GF-D8 (cell line): ENCODE results near the gene RC3H2.
"Not testable (repeated sequence)": the region's sequence is repeated elsewhere in the genome, so short reads cannot be mapped to it uniquely, and the experiment has no call there.

Experiments
- DNase-seq: peaks from one replicate; lab custom pipeline; 2025; lab: John Stamatoyannopoulos, UW

RC3H2 gene

DNA sequence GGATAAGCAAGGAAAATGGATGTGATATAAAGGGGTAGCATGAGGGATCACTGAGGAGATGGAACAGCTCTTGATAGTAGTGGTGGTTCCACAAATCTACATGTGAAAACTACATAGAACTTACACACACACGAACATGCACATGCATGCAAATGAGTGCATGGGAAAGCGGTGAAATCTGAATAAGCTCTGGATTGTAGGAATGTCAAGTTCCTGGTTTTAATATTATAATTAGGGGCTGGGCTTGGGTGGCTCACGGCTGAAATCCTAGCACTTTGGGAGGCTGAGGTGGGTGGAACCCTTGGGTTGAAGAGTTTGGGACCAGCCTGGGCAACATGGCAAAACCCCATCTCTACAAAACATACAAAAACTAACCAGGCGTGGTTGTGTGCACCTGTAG, 63.7 kb downstream of the RC3H2 start:
- no peak for DNase-seq

DNA sequence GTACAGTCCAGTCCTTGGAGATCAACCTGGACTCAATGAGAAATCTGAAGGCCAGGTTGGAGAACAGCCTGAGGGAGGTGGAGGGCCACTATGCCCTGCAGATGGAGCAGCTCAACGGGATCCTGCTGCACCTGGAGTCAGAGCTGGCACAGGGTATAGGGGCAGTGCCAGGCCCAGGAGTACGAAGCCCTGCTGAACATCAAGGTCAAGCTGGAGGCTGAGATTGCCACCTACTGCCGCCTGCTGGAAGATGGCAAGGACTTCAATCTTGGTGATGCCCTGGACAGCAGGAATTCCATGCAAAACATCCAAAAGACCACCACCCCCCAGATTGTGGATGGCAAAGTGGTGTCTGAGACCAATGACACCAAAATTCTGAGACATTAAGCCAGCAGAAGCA, 66.7 kb downstream of the RC3H2 start:
- not testable (repeated sequence) for DNase-seq

DNA sequence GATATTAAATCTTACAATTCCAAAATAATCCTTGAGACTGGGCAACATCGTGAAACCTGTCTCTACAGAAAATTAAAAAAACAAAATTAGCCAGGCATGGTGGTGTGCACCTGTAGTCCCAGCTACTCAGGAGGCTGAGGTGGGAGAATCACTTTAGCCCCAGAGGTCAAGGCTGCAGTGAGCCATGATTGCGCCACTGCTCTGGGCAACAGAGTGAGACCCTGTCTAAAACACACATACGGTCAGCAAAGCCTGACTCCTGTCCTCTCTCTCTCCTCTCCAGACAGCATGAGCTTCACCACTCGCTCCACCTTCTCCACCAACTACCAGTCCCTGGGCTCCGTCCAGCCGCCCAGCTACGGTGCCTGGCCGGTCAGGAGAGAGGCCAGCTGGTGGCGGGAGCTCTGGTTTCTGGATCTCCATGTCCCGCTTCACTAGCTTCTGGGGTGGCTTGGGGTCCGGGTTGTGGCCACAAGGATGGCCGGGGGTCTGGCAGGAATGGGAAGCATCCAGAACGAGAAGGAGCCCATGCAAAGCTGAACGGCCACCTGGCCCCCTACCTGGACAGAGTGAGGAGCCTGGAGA, 67.8 kb downstream of the RC3H2 start:
- DNase-seq: no peak

DNA sequence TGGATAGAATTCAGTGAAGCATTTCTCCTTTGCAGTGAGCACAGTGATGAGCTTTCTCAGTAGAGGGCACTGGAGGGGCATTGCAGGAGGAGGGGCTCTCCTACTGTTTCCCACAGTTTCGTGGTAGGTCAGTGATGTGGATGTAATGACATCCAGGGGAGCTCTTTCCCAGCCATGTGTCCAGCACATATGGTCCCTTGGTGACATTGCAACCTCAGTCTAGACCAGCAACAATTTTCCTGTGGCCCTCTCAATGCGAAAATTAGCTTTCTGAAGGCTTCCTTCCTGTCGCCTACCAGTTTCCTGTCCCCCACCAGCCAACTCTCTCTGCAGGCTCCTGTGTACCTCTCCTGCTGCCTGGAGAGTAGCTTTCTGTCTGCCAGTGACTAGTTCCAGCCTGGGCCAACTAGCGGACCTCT, 69.8 kb downstream of the RC3H2 start:
- peak; percentile 19 for DNase-seq

DNA sequence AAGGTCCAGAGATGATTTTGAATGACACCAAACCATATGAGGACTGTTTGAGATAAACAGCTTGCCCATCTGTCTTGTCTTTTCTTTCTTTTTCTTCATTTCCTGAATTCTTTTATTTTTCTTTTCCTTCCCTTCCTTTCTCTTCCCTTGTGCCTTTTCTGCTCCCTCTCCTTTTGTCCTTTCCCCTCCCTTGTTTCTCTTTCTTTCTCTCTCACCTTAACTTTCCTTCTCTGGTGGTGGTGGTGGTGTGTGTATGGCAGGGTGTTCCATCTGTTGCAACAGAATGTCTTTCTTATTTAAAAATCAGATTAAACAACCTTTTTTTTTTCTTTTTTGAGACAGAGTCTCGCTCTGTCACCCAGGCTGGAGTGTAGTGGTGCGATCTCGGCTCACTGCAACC, 73.0 kb downstream of the RC3H2 start:
- DNase-seq: no peak

DNA sequence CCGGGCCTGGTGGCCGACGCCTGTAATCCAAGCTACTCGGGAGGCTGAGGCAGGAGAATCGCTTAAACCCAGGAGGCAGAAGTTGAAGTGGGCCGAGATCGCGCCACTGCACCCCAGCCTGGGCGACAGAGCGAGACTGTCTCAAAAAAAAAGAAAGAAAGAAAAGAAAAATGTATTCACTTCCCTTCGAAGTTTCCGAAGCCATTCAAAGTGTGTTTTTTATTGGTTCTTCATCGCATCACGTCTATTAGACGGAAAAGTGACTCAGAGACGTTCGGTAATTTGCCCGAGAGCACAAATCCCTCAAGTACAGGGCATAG, 76.2 kb downstream of the RC3H2 start:
- not testable (repeated sequence) for DNase-seq

DNA sequence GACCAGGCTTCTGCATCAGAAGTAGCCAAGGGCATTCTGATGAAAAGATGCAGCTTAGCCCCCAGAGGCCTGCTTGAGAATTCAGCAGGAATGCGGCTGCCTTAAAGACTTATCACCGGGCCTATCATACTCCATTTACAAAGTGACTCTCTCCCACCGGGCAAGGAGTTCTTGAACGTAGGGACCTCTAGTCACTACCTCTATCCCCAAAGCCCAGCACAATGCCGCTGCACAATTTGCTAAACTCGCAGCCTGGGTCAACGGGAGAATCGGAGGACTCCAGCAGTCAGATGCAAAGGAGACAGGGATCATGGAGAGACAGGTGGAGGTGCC, 77.4 kb downstream of the RC3H2 start:
- DNase-seq: no peak

DNA sequence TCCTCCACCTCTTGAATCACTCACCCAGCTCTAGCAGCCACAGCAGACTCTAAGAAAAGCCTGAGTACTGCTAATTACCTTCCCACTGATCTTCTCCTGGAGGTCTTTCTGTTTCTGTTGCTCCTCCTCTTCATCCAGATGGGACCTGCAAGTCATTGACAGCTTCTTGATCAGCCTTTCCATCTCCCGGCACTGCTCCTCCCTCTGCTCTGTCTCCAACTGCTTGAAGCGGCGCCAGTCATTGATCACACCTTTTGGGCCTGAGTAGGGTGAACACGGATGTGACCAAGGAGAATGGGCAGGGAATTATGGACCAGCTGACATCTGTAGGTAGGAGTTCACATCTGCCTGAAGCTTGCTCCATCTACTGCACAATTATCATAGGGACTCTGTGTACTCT, 82.2 kb downstream of the RC3H2 start:
- no peak for DNase-seq

DNA sequence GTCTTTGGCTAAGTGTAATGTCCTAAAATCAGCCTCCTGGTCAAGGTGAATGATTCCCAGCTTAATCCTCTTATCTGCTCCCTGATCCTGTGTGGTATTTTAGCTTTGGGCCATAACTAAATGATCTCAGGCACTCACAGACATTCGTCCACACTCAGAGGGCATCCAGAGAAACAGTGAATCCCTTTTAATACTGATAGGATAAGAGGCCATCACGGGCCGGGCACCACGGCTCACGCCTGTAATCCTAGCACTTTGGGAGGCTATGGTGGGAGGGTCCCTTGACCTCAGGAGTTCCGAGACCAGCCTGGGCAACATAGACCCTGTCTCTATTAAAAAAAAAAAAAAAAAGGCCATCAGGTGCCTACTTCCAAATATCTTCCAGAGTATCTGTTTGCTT, 83.1 kb downstream of the RC3H2 start:
- DNase-seq: no peak

DNA sequence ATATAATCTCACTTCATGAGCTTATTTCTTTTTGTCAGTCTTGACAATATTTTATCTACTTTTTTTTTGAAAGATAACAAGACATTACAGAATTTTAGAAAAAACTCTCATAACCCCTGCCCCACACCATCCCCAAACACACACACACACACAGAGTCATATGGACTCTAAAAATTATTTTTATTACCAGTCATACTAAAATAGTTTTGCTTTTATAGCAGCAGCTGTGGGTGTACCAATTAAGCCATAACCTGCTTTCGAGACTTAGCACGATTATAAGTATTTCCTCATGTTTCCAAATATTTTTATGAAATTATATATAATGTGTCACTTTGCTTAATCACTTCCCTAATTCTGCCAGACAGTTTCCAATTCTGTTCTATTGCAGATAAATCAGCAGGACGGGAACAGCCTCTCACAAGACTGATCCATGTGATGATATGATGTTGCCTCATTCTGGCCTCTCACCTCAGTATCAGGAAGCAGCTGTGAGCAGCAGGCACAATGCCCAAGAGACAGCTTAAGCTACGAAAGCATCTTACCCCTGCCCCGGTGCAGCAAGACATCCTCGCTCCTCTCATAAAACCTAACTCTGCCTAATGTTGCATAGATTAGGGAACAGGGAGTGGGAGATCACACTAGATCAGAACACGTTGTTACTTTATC, 83.7 kb downstream of the RC3H2 start:
- DNase-seq: peak; percentile 99

DNA sequence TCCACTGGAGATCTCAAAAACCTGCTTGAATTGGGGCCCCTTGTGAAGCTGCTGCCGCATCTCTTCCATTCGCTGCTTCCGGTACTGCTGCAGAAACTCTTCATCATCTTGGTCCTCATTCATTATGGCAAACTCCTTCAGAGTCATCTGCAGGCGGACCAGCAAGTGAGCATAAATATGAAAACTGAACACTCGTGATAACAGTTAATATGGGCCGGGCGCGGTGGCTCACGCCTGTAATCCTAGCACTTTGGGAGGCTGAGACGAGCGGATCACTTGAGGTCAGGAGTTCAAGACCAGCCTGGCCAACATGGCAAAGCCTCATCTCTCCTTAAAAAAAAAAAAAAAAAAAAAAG, 84.7 kb downstream of the RC3H2 start:
- no peak for DNase-seq

DNA sequence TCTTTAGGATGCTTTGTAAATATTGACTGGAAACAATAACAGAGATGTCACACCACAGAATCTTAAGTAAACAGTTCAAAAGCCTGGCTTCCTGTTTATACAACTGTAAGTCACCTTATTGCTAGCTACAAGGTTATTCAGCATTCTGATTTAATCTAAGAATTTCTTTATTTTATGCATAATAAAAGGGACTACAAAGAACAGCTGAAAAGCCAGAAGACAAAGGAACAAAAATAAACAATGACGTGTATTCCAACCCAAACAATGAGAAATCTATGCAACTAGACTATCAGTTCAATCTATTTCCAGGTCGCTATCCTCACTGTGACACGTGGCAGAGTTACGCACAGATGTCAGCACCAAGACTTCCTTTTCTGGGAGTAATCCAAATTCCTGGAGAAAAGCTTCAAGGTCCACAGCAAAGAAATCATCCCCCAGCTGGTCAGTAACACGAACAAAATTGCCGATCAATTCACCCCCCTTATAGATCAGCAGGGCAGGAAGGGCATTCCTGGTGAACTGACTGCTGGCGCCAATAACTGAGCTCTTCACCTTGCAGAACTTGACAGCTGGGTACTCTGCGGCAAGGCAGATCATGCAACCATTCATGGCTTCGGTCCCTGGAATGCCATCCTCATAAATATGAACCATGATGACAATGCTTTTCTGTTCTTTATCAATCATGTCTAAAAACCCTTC, 85.2 kb downstream of the RC3H2 start:
- DNase-seq: no peak

DNA sequence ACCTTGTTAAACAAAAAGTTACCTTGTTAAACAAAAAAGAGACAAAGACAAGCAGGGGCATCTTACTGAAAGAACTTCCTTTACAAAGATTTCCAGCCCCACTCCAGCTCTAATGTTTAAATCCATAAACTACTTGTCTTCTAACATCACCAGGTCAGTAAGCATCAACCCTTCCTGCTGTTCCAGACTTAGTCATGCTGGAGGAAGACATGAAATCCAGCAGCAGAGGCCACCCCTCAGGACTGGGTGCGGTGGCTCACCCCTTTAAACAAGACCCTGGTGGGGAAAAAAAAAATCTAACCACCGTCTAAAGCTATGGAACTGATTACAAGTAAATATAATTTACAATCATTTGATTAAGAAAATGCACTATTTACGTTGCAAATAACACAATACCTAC, 85.8 kb downstream of the RC3H2 start:
- DNase-seq: no peak

DNA sequence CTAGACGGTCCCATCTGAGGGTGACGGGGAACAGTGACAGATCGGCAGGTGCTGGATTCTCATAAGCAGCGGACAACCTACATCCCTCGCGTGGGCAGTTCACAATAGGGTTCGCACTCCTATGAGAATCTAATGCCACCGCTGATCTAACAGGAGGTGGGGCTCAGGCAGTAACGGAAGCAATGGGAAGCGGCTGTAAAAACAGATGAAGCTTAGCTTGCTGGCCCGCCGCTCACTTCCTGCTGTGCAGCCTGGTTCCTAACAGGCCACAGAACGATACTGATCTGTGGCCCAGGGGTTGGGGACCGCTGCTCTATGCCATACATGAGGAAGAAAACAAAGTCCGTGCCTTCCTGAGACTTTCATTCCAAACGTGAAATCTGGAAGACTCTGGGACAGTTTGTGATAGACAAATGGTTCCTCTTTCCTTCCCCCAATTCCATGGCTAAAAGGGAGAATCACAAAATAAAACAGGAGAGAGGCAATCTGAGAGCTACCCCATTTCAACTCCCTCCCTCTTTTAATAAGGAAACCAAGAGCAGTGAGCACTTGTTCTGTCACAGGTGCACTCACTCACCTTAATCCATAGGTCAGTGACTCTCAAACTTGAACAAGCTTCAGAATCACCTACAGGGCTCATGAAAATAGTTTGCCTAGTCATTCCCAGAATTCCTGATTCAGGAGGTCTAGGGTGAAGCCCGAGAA, 88.8 kb downstream of the RC3H2 start:
- peak; percentile 88 for DNase-seq

DNA sequence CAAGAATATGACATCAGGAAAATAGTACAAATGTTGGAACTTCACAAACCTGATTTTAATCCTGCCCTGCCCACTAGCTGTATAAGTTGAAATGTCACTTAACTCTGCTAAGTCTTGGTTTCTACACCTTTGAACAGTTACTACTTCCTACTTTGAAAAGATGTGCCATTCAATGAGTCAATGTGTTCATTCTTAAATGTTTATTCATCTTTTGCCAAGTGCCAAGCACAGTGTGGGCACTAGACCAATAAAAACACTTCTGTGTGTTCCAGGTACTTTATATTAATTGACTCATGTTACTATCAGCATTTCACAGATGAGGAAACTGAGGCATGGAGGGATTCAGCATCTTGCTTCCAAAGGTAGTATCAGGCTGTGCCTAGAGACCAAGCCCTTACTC, 89.6 kb downstream of the RC3H2 start:
- no peak for DNase-seq

DNA sequence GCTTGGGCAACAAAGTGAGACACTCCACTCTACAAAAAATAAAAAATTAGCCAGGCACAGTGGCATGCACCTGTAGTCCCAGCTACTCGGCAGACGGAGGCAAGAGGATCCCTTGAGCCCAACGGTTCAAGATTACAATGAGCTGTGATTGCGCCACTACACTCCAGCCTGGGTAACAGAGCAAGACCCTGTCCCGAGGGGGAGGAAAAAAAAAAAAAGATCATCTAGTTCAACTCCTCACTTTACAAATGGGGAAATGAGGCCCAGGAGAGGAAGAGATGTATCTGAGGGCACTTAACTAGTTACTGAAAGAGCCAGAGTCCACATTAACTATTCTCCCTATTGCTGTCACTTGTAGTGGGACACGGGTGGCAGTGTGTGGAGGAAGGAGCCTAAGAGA, 90.6 kb downstream of the RC3H2 start:
- DNase-seq: peak; percentile 80

DNA sequence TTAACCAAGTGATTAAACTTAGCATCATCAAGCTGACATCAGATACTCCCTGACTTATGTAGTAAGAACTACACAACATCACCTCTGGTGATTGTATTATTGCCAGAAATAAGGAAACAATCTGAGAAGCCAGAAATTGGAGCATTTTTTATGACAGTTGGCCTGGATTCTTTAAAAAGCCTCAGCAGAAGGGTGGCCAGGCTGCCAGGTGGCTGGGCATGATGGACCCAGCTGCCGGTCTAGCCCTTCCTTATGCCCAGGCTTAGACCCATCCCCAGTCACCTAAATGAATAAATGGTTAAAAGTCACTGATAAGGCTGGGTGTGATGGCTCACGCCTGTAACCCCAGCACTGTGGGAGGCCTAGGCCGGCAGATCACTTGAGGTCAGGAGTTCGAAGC, 92.4 kb downstream of the RC3H2 start:
- no peak for DNase-seq

DNA sequence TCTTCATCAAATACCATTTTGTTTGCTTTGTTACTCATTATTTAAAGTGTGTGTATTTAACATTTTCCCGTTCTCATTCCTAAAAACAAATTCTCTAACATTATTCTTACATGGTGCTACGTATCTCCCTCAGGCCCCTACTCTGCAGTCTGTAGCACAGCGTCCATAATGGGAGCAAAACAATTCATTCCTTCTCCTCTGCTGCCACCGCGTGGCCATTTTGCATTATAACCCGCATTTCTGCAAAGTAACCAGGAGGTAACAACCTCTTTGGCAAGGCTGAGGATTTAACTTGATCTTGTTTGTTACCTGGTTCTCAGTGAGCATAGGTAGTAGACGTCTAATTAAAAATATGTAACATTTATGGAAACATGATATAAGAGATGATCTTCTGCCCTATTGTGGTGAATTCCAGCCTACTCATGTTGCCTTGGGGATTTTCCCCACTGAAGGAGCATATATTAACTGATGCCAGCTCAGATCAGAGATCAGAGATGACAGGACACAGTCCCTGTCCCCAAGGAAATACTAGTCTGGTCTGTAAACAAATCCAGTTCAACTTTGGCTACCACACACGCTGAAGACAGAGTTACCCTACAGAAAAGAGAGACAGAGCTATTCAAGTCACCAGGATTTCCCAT, 94.7 kb downstream of the RC3H2 start:
- peak; percentile 25 for DNase-seq

DNA sequence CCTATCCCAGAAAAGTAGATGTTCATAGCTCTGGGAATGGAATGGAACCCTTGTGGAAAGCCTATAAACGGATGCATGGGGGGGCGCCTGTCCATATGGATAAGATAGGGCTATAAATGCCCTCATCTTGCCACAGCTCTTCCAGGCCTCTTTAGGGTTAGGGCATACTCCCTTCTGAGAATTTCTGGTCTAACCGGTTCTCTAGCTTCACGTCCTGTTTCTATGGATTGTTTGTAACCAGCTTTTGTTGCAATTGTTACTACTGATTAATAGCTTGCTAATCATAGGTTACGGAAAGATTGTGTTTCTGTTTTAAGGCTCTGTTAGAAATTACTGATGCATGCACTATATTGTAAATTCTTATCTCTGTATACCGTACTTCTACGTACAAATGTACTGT, 95.9 kb downstream of the RC3H2 start:
- DNase-seq: not testable (repeated sequence)

DNA sequence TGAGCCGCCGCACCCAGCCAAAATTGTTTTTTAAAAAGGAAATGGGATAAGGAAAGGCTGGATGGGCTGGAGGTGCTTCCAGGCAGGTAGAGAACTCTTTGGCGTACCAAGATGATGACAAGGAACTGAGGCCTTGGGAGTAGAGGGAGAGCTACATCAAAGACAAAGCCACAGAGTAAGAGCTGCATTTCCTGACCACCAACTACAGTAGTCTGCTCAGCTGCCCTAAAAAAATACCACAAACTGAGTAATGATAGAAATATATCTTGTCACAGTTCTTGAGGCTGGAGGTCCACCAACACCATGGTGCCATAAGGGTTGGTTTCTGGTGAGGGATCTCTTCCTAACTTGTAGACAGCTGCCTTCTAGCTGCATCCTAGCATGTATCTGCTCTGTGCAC, 97.0 kb downstream of the RC3H2 start:
- DNase-seq: no peak

DNA sequence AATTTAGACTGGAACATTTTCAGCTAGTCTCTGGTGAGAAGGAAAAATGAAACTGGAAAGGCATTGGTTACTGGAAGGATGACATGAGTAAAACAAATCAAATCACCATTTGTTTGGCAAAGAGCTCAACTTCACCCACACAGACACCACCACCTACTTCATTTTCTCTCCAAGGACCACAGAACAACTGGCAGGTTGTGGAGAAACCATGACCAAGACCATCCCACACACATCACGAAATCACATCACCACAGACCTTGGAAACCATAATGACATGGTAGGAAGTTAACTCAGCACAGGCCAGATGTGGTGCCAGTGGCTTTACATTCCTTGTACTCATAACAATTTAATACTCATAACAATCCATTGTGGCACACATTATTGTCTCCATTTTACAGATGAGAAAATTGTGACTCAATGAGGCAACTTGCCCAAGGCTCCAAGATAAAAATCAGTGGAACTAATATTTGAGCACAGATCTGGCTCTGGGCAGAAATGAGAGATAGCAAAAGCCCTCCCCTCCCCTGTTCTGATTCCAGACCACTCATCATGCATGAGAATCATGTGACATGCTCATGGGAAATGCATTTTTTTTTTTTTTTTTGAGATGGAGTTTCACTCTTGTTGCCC, 97.8 kb downstream of the RC3H2 start:
- DNase-seq: no peak

DNA sequence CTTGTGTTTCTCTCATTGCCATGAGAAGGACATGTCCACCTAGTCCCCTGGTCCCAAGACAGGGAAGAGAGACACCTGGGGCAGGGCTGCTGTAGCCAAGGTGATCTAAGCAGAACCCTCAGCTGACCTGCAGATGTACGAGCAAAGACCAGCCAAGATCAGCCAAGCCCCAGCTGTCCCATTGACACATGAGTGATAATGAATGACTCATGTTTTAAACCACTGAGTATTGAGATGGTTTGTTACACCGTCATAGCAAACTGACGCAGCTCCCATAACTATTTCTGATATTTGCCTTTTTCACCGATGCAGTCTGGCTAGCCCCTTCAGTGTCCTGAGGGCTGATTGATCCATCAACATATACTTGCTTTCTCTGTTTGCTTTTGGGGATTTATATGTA, 98.5 kb downstream of the RC3H2 start:
- DNase-seq: no peak
